ENCODE results near the gene ERAL1. TPM values are rescaled to one million over a fixed set of nuclear protein-coding genes. Genes with fewer than 3 reads are reported as not detected.

The ERAL1 gene
- total and polyA plus RNA-seq, 2 donors (not counting 1 experiment from before 2014, with no cell fraction given), result 35.9 to 45.7 TPM

- no CpG with 5 or more reads among the region's 1 CpG for WGBS (ENCODE audit: insufficient coverage)
- CTCF ChIA-PET, result interaction anchor here (0.8 to 4.6 kb wide), 5 partner anchors 9 to 64 kb away, joined by 3 to 22 read pairs (median 3); no protein-coding TSS in a partner anchor
- POLR2A ChIA-PET, result no interaction called here
These were observed 27.1 kb upstream of the ERAL1 start for GRCh38 chr17:28827672-28828071.

More at GRCh38 chr17:28827672-28828071, 27.1 kb upstream of the ERAL1 start:
- intact Hi-C loops (cut with micrococcal nuclease), result no loop called here
- TF ChIP-seq CTCF (IDR thresholded peaks at IDR 0.05) (no peak), EZH2 (IDR thresholded peaks at IDR 0.05; ENCODE audit: borderline replicate concordance, insufficient read depth, low read depth, low read length, poor library complexity, severe bottlenecking) (no peak)
- Histone ChIP-seq H3K9ac (ENCODE audit: low read length) (no peak overlapping the region), H3K4me3 (ENCODE audit: control extremely low read depth in 1 of 5, extremely low read depth in 1 of 5, insufficient read depth in 1 of 5, low read depth in 2 of 5, low read length in 4 of 5) (no peak overlapping the region), H3K4me1 (ENCODE audit: control insufficient read depth in 2 of 2, insufficient read depth in 2 of 2, low read length in 2 of 2) (no peaks in the 10 kb centered on the region), H3K4me2 (replicated peaks; ENCODE audit: low read depth, low read length, poor library complexity, severe bottlenecking) (no peak overlapping the region), H2AFZ (ENCODE audit: insufficient read depth, low read depth, low read length, poor library complexity, severe bottlenecking) (no peak overlapping the region), H3K27me3 (replicated peaks in 1 of 4; ENCODE audit: control extremely low read depth in 1 of 4, control insufficient read depth in 3 of 4, insufficient read depth in 4 of 4, low read length in 3 of 4) (no peaks in the 10 kb centered on the region), H3K9me3 (ENCODE audit: control extremely low read depth in 1 of 3, control insufficient read depth in 2 of 3, insufficient read depth in 1 of 3, low read length in 2 of 3) (no peaks in the 10 kb centered on the region), H3K36me3 (replicated peaks in 1 of 2; ENCODE audit: control extremely low read depth in 1 of 2, control insufficient read depth in 1 of 2, extremely low read depth in 1 of 2, insufficient read depth in 2 of 2, low read length in 1 of 2) (peaks cover 0 to 8% of the 10 kb centered on the region in 2 experiments), H3K27ac (ENCODE audit: low read length in 2 of 2) (no peak overlapping the region), H3K79me2 (ENCODE audit: control insufficient read depth, insufficient read depth, low read length) (peaks cover 73% of the 10 kb centered on the region), H4K20me1 (ENCODE audit: control insufficient read depth, insufficient read depth, low read length, poor library complexity, severe bottlenecking) (no peaks in the 10 kb centered on the region)
- no peaks in the 10 kb centered on the region for H3K9me3 Mint-ChIP-seq (ENCODE audit: insufficient read depth)
- H3K4me3 Mint-ChIP-seq, result no peak overlapping the region
- DNase-seq, result no peak
- no peak overlapping the region for H3K27ac Mint-ChIP-seq
- H3K4me1 Mint-ChIP-seq, result peaks cover 2% of the 10 kb centered on the region
- no peaks in the 10 kb centered on the region for H3K27me3 Mint-ChIP-seq
- no peak for ATAC-seq (ENCODE audit: low read depth)
